Dermis blood vessel endothelial cell (primary cell): Measurements from ENCODE around the gene CFAP53. TPM values are rescaled to one million over a fixed set of nuclear protein-coding genes. Genes with fewer than 3 reads are reported as not detected.
"Not testable (repeated sequence)": the region's sequence is repeated elsewhere in the genome, so short reads cannot be mapped to it uniquely, and the experiment has no call there.

ENCODE experiments used
- DNase-seq: peaks from one replicate; pipeline ENCODE4 v3.0.0; 2010
- total RNA-seq: library from RNA; depleted of rRNA; stranded (reverse); fragments of >200 nt; gene quantifications from 2 replicates; pipeline ENCODE4 v1.2.3, GENCODE V29; 2014

CFAP53 gene
- total RNA-seq, 1 donor from 2014 or later, result under 0.01 TPM

- no peak for DNase-seq
Measured at GRCh38 chr18:50272568-50272967, 6.3 kb upstream of the CFAP53 start.

- DNase-seq, result peak; percentile 91
Measured at GRCh38 chr18:50268022-50268747, 1.9 kb upstream of the CFAP53 start.

- DNase-seq, result no peak
Measured at GRCh38 chr18:50262977-50263376, 3.3 kb downstream of the CFAP53 start.

- DNase-seq, result no peak
Measured at GRCh38 chr18:50250935-50251334, 15.4 kb downstream of the CFAP53 start.

GRCh38 chr18:50249576-50249975 is 16.7 kb downstream of the CFAP53 start:
- DNase-seq, result no peak

DNA sequence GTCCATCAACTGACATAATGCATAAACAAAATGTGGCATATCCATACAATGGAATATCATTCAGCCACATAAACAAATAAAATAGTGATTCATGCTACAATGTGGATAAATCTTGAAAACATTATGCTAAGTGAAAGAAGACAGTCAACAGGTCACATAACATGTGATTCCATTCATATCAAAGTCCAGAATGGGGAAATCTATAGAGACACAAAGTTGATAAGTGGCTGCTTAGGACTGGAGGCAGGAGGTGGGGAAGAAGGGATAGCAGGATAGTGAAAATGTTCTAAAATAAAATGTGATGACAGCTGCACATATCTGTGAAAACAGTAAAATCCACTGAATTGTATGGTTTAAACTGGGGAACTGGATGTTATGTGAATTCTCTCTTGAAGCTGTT is 18.7 kb downstream of the CFAP53 start:
- DNase-seq, result no peak

- DNase-seq, result not testable (repeated sequence)
Measured at GRCh38 chr18:50241768-50242167, 24.5 kb downstream of the CFAP53 start.

DNA sequence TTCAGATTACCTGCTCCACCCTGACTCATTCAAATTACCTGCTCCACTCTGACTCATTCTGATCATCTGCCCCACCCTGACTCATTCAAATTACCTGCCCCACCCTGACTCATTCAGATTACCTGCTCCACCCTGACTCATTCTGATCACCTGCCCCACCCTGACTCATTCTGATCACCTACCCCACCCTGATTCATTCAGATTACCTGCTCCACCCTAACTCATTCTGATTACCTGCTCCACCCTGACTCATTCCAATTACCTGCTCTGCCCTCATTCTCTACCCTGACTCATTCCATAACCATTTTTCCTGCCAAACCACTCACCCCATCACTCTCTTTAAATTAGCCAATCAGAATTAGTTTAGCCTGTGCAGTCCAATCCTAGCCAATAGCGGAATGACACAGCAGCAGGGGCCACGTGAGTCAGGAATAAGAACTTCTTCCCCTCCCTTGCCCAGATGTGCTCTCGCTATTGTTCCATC is 26.2 kb downstream of the CFAP53 start:
- no peak for DNase-seq

GRCh38 chr18:50232419-50232818 is 33.9 kb downstream of the CFAP53 start:
- DNase-seq, result no peak

GRCh38 chr18:50231621-50232020 is 34.7 kb downstream of the CFAP53 start:
- no peak for DNase-seq

DNA sequence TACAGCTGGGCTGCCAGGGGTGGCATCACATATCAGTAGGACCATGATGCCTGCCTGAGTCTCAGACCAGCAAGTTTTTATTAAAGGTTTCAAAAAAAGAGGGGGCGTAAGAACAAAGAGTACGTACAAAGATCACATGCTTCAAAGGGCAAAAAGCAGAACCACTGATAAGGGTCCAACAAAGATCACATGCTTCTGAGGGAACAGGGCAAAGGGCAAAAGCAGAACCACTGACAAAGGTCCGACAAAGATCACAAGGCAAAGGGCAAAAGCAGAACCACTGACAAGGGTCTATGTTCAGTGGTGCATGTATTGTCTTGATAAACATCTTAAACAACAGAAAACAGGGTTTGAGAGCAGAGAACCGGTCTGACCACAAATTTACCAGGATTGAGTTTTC is 46.0 kb downstream of the CFAP53 start:
- DNase-seq, result not testable (repeated sequence)

DNA sequence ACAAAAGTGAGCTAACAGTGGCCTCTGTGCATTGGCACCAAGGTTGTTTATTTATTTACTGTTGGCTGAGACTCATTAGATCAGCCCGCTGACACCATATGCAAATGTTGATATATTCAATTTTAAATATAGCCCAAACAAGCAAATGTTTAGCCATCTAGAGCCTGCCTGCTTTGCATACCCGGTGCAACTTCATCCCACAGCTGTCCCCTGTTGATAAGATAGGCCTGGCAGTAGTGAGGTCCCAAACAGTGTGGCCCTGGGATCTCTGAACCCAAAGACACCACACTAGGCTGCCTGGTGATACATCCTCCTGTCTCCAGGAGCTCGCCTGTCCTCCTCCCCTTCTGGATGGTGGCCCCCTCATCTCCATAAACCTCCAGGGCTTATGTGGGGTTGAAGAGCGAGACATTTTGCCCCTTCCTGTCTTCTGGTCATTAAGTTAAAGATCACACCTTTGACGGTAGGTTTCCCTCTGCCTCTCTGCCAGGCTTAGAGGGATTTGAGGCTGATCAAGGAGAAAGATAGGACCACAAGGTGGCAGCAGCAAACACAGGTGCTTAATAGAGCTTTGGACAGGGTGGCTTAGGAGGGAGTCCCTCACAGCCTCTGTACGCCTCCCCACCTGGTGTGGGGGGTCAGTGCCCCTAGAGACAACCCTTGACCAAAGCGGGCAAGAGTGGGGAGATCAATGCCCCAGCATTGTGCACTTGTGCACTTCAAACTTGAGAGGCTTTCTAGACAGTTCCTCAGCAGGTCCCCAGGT is 47.7 kb downstream of the CFAP53 start:
- DNase-seq, result peak; percentile 64

DNA sequence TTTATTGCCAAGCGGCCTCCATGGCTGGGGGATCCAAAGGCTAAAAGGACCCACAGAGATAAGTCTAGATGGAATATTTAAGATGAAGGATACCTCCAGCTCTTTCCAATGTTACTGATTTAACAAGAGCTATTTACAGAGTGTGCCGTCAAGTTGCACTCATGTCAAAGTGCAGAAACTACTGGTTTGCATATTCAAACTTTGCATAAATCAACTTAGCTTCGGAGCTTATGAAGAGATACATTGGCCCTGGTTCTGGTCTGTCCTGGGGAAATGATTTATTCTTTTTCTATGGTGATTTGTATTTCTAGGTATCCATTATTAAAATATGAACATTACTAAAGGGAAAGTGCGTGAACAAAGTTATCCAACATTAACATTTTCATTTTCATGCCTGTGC is 57.0 kb downstream of the CFAP53 start:
- no peak for DNase-seq

DNA sequence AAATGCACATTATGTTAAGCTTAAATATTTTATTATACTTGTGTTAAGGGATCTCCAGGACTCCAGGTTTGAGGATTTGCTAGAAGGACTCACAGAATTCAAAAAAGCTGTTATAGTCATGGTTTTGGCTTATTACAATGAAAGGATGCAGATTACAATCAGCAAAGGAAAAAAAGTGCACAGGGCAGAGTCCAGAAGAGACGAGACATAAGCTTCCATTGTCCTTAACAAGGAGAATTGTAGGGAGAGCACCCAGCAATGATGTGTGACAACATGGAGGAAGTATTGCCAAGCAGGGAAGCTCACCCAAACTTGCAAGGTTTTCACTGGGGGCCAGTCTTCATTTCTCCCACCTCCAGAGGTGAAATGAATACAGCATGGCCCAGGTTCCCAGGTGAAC is 58.6 kb downstream of the CFAP53 start:
- no peak for DNase-seq

DNA sequence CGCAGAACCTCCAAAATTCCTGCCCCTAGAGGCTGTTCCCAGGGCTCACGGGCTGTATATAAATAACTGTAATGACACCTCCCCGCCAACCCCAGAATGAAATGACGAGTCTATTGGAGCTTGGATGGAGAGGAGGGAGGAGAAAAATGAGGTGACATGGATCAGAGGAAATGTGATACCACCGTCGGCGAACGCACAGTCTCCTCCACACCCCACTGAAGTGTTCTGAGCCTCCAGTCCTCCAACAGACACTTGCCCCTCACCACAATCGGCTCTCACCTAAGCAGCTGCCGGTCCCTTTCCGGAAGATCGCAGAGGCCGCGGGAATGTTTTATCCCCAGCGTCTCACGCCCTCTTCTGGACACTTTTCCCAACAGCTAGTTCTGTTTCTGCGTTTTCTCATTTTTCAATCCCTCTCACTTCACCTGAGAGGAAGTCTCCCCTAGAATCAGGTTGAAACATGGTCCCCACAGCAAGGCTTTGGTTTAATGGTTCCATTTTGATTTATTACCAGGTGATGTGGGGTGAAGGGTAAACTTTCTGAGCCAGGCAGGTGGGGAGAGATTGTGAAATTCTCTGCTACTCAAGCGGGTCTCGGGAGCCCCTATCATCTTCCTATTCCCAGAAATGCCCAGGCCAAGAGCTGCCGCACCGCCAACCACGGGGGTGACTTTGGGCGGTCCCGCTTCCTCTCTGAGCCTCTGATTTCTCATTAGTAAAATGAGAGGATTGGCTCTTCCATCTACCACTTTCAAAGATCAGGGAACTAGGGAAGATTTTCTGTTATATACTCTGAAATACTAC is 62.3 kb downstream of the CFAP53 start:
- DNase-seq, result peak; percentile 54

- DNase-seq, result no peak
Measured at GRCh38 chr18:50201476-50202018, 64.7 kb downstream of the CFAP53 start.

GRCh38 chr18:50199921-50200320 is 66.4 kb downstream of the CFAP53 start:
- DNase-seq, result no peak

- DNase-seq, result no peak
Measured at GRCh38 chr18:50199346-50199855, 66.9 kb downstream of the CFAP53 start.

- DNase-seq, result no peak
Measured at GRCh38 chr18:50196261-50196660, 70.0 kb downstream of the CFAP53 start.

GRCh38 chr18:50195689-50196088 is 70.6 kb downstream of the CFAP53 start:
- no peak for DNase-seq

DNA sequence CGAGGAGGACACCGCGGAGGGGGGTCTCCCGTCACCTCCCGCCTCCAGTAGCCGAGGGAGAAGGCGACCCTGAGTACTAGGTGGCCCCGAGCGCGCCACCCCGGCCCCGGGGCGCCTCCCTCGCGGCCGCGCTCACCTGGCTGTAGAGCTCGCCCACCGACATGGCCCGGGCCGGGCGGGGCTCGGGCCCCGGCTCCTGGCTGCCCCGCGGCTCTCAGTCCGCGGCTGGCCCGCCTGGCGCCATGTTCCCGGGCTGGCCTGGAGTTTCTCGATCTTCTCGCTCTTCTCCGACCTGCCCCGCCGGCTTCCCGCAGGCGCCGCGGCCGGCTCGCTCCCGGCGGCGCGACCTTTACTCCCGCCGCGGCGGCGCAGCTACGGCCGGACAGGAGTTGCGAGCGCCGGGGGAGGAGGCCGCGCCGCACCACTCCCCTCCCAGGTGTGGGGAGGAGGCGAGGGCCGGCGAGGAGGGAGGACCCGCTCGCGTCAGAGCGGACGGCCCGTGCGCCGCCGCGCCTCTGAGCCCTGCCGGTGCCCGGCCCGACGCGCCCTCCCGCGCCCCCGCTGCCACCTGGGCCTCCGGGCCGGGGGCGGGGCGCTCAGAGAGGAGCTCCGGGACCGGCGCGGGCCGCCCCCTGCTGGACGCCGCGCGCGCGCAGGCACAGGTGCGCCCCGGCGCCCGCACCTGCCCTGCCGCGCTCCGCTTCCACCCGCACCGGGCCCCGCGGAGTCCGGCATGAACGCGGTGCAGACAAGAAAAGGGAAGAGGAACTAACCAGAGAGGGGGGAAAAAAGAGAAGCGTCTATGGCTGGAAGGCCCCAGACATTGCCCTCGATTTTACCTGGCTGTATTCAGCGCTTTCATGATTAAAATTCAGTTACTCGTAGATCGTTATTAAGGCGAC is 71.4 kb downstream of the CFAP53 start, which contains the start of gene MYO5B:
Gene MYO5B, minus strand, starts transcription at position 517 of the 902 bp plus-strand sequence. Its CDS starts 354 bp downstream, at position 163.
- DNase-seq, result peak; percentile 3
